Measurements from ENCODE around the gene TH. TPM values are rescaled to one million over a fixed set of nuclear protein-coding genes. Genes with fewer than 3 reads are reported as not detected.

TH gene
- total RNA-seq, 2 experiments from 2014 or later: not detected

GRCh38 chr11:2193099-2193887 is 21.7 kb upstream of the TH start:
- DNase-seq (ENCODE audit: low spot score): no peak
- Histone ChIP-seq H4K20me1 (ENCODE audit: insufficient read depth, low read length) (no peaks in the 10 kb centered on the region), H3K4me2 (ENCODE audit: low read length) (no peak overlapping the region), H3K36me3 (ENCODE audit: insufficient read depth, low read length) (no peaks in the 10 kb centered on the region), H3K79me2 (ENCODE audit: insufficient read depth, low read depth, low read length) (no peaks in the 10 kb centered on the region), H3K4me3 (ENCODE audit: low read depth, low read length, poor library complexity, severe bottlenecking) (no peak overlapping the region), H3K9me3 (ENCODE audit: low read length) (no peaks in the 10 kb centered on the region), H3K9me2 (ENCODE audit: insufficient read depth, low read length) (no peaks in the 10 kb centered on the region), H3K4me1 (ENCODE audit: insufficient read depth, low read length, poor library complexity, severe bottlenecking) (no peaks in the 10 kb centered on the region), H2AFZ (ENCODE audit: low read length) (no peak overlapping the region), H3K27ac (ENCODE audit: low read depth, low read length, poor library complexity, severe bottlenecking) (no peak overlapping the region)
- BruUV-seq (replicated peaks): no TSS peak
- TF ChIP-seq EZH2phosphoT487 (IDR thresholded peaks at IDR 0.05; ENCODE audit: borderline replicate concordance, low read depth, low read length) (no peak), CTCF (conservative IDR thresholded peaks at IDR 0.05; ENCODE audit: low read length) (no peak)
- ChIA-PET POLR2A (no interaction called here), CTCF (ENCODE audit: unreplicated experiment) (no interaction called here)
- intact Hi-C loops (cut with micrococcal nuclease; ENCODE audit: unreplicated experiment): no loop called here

GRCh38 chr11:2192435-2192834 is 20.8 kb upstream of the TH start:
- POLR2A ChIA-PET: no interaction called here
- no peaks in the 10 kb centered on the region for H3K36me3 ChIP-seq (ENCODE audit: insufficient read depth, low read length)
- H4K20me1 ChIP-seq (ENCODE audit: insufficient read depth, low read length): no peaks in the 10 kb centered on the region
- TF ChIP-seq EZH2phosphoT487 (IDR thresholded peaks at IDR 0.05; ENCODE audit: borderline replicate concordance, low read depth, low read length): no peak
- no peak for TF ChIP-seq CTCF (conservative IDR thresholded peaks at IDR 0.05; ENCODE audit: low read length)
- no peak overlapping the region for H3K4me3 ChIP-seq (ENCODE audit: low read depth, low read length, poor library complexity, severe bottlenecking)
- no peak overlapping the region for H3K27ac ChIP-seq (ENCODE audit: low read depth, low read length, poor library complexity, severe bottlenecking)
- BruUV-seq (replicated peaks): no TSS peak
- no peak overlapping the region for H3K4me2 ChIP-seq (ENCODE audit: low read length)
- H3K9me2 ChIP-seq (ENCODE audit: insufficient read depth, low read length): no peaks in the 10 kb centered on the region
- H2AFZ ChIP-seq (ENCODE audit: low read length): no peak overlapping the region
- H3K4me1 ChIP-seq (ENCODE audit: insufficient read depth, low read length, poor library complexity, severe bottlenecking): no peaks in the 10 kb centered on the region
- no peaks in the 10 kb centered on the region for H3K9me3 ChIP-seq (ENCODE audit: low read length)
- DNase-seq (ENCODE audit: low spot score): no peak
- CTCF ChIA-PET (ENCODE audit: unreplicated experiment): no interaction called here
- intact Hi-C loops (cut with micrococcal nuclease; ENCODE audit: unreplicated experiment): no loop called here
- H3K79me2 ChIP-seq (ENCODE audit: insufficient read depth, low read depth, low read length): no peaks in the 10 kb centered on the region

- Histone ChIP-seq H3K79me2 (ENCODE audit: insufficient read depth, low read depth, low read length) (no peaks in the 10 kb centered on the region), H3K36me3 (ENCODE audit: insufficient read depth, low read length) (no peaks in the 10 kb centered on the region), H3K4me1 (ENCODE audit: insufficient read depth, low read length, poor library complexity, severe bottlenecking) (no peaks in the 10 kb centered on the region), H3K27ac (ENCODE audit: low read depth, low read length, poor library complexity, severe bottlenecking) (no peak overlapping the region), H3K4me3 (ENCODE audit: low read depth, low read length, poor library complexity, severe bottlenecking) (no peak overlapping the region), H3K9me3 (ENCODE audit: low read length) (no peaks in the 10 kb centered on the region), H2AFZ (ENCODE audit: low read length) (no peak overlapping the region), H4K20me1 (ENCODE audit: insufficient read depth, low read length) (no peaks in the 10 kb centered on the region), H3K9me2 (ENCODE audit: insufficient read depth, low read length) (no peaks in the 10 kb centered on the region), H3K4me2 (ENCODE audit: low read length) (no peak overlapping the region)
- ChIA-PET POLR2A (interaction anchor here (0.5 kb wide), 1 partner anchor 24 kb away, joined by 4 read pairs; no protein-coding TSS in a partner anchor), CTCF (ENCODE audit: unreplicated experiment) (no interaction called here)
- TF ChIP-seq EZH2phosphoT487 (IDR thresholded peaks at IDR 0.05; ENCODE audit: borderline replicate concordance, low read depth, low read length) (no peak), CTCF (conservative IDR thresholded peaks at IDR 0.05; ENCODE audit: low read length) (no peak)
- BruUV-seq (replicated peaks): no TSS peak
- no peak for DNase-seq (ENCODE audit: low spot score)
- intact Hi-C loops (cut with micrococcal nuclease; ENCODE audit: unreplicated experiment): no loop called here
These were observed 20.3 kb upstream of the TH start for GRCh38 chr11:2191883-2192282.

Measured in OCI-LY7 (cell line).